MV-4-11 (cell line): ENCODE results near the gene NHEJ1.

Experiments used
- DNase-seq: peaks from one replicate; lab custom pipeline; 2025; lab: John Stamatoyannopoulos, UW

Gene NHEJ1

DNA sequence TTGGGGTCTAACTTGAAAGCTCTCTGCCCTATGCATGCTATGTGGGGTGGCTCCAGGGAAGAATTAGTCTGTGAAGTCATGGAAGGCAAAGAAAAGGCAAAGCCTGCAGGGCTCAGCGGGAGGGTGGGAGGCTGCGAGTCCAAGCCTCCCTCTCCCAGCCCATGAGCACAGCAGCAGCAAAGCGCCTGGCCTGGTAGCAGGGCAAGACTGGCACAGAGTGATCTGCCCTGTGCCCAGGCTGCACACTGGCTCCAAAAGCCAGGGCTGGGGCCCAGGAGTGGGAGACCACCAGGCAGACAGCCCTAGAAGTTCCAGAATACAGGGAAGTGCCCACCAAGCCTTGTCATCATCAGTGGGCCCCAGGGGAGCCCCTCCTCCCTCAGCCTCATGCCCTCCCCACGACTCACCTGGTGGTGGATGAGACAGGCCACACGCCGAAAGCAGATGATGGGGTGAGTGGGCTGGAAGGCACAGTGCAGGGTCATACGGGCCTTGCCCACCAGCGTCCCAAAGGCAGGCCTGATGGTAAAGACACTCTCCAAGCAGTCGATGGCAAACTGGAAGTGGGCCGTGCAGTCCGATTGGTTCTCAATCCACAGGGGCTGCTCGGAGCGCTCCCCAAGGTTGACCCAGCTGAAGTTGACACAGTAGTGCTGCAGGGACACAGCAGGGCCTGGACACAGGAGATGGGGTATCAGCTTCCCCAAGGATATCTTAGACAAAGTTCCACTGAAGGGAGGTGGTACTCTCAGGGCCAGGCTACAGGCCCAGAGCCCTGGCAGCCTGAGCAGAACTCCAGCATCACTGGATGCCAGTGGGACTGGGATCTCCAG lies 131.4 kb downstream of the NHEJ1 start:
- no peak for DNase-seq

DNA sequence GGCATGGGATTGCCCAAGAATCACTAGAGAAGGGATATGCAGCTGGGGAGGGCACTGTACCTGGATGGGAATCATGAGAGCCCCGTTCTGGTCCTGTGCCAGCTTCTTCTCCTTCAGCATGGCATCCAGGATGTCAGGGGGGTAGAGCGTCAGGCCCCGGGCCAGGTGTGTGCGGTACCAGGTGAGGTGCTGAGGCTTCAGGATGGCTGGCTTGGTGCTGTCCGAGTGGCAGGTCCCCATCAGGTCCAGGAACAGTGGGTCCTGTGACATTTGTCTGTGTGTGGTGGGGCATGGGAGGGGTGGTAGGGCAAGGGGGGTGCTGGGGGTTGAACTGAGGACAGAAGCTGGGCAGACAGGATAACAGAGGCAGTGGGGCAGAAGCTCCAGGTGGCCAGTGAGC lies 132.5 kb downstream of the NHEJ1 start:
- DNase-seq, result no peak

DNA sequence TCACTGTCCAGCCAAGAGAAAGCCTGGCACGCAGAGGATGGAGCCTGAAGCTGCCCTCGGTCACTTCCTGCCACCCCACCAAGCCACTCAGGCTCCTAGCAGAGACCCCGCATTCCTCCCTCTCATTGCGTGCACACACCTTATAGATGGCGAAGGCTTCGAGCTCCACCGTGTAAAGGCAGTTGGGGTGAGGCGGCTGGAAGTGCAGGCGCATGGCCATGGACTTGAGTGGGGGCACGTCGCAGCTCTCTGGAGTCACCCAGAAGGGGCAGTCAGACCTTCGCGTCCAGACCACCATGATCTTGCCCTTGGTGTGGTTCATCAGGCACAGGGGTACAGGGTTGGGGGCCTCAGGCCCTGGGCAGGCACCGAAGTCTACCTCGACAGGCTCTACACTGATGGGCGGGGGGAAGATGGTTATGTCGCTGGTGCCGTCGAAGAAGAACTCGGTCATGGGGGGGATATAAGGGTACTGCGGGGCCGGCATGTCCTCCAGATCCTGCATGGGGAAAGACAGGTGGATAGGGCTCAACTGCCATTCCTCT lies 133.0 kb downstream of the NHEJ1 start:
- DNase-seq, result no peak

DNA sequence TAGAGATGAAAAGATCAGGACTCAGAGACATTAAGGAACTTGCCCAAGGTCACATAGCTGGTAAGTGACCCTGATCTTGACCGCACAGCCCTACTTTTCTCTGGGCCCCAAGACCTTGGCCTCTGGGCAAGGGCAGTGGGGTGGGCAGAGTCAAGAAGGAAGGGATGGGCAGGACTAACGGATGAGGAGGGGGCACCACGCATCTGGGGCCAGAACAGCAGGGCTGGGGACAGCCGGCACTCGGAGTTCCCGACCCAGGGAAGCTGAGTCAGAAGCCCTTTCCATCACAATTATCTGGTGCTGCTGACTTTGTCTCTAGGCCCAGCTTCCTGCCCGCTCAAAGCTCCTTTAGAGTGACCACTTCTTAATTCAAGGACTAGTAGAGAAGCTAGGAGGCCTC lies 133.7 kb downstream of the NHEJ1 start:
- no peak for DNase-seq

DNA sequence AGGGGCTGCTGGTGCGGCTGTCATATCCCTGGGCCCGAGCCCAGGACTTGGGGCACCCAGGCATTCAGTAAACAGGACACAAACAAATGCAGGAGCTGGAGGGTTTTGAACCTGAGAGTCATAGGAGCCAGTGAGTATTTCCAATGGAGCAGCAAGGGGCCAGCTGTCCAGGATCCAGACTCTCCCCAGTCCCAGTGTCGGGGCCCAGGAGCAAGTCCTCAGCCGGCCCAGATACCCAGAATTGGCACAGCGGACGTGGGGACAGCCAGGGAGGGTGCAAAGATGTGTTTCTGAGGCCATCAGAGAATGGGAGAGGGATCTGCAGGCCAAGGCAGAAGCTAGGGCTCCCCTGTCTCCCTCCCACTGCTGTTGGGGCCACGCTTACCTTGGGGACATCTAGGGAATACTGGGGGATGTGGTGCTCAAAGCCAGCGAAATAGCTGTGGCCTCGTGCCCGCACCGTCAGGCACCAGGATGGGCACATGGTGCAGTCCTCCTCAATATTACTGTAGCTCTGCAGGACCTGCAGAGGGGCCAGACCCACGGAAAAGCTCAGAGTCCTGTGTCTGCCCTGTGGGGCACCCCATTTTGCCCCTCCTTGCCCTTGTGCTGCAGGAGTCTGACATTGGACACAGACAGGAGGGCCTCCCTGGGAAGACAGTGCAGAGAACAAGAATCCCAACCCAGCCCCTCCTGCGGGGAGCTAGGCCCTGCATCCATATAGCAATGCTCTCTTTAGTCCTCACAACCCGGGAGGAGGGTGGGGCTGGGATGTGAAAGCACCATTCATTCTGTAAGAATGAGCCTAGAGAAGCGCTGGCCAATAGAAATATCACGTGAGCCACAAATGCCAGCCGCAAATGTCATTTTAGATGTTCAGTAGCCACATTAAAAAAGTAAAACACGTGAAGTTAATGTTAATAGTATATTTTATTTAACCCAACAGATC lies 134.7 kb downstream of the NHEJ1 start:
- DNase-seq, result no peak
